Prostate gland (tissue), 2 donors: ENCODE results near the gene BAAT. TPM values are rescaled to one million over a fixed set of nuclear protein-coding genes. Genes with fewer than 3 reads are reported as not detected.

Source experiments
- DNase-seq: peaks from one replicate; pipeline ENCODE4 v3.0.0-alpha.2; 2019; ENCODE audit warnings: low spot score
- H3K27ac ChIP-seq, 2 donors: fragments of 200-600 bp; sonication (generic); 2 replicates each; pipeline ENCODE4 v1.5.1; 2017 to 2019
- H3K27me3 ChIP-seq: fragments of 200-600 bp; sonication (generic); replicated peaks from 2 replicates; pipeline ENCODE4 v1.5.1; 2019; ENCODE audit not compliant: insufficient read depth
- H3K36me3 ChIP-seq, 2 donors: fragments of 200-600 bp; sonication (generic); 1 replicate in 1 of 2; 2 replicates in 1 of 2; pipeline versions ENCODE4 v1.5.1 to v1.8.1; 2017 to 2019
- H3K4me1 ChIP-seq: fragments of 200-600 bp; sonication (generic); replicated peaks from 2 replicates; pipeline ENCODE4 v1.5.1; 2019
- H3K4me3 ChIP-seq, 2 donors: fragments of 200-600 bp; sonication (generic); 2 replicates each; pipeline ENCODE4 v1.5.1; 2017 to 2019
- H3K9me3 ChIP-seq: fragments of 200-600 bp; sonication (generic); 2 replicates; pipeline ENCODE4 v1.5.1; 2017
- POLR2A ChIP-seq: fragments of 450-650 bp; IDR thresholded peaks from one replicate; pipeline ENCODE4 v1.6.1; 2016; ENCODE audit warnings: antibody characterized with exemption, mild to moderate bottlenecking
- POLR2AphosphoS5 ChIP-seq: sonication (generic); formaldehyde crosslinking; IDR thresholded peaks from one replicate; pipeline ENCODE4 v1.6.1; 2017; ENCODE audit warnings: antibody characterized with exemption
- WGBS: methylation state at CpG from one replicate; pipeline ENCODE4 v1.1.5; 2018; 5-methylcytosine and 5-hydroxymethylcytosine counted together
- intact Hi-C: fragments of 100-400 bp; cut with DNase I; formaldehyde crosslinking; loops from one replicate; pipeline ENCODE4 v1.14.2; 2022
- total RNA-seq, 2 donors: library from RNA; depleted of rRNA; stranded (reverse); fragments of >200 nt; gene quantifications; one replicate each; pipeline ENCODE4 v1.1.0, GENCODE V29; 2016
- TF ChIP-seq, protein P1 (sequence below), 4 experiments: fragments of 200-600 bp in 2 of 4; fragments of 450-650 bp in 2 of 4; sonication (generic) in 2 of 4; IDR thresholded peaks; 1 replicate in 3 of 4; 2 replicates in 1 of 4; pipeline ENCODE4 v1.5.1; 2016 to 2019; ENCODE audit warnings: antibody characterized with exemption in 4 of 4, mild to moderate bottlenecking in 2 of 4, moderate library complexity in 2 of 4

Gene BAAT
- total RNA-seq, 2 donors from 2014 or later: not detected

DNA sequence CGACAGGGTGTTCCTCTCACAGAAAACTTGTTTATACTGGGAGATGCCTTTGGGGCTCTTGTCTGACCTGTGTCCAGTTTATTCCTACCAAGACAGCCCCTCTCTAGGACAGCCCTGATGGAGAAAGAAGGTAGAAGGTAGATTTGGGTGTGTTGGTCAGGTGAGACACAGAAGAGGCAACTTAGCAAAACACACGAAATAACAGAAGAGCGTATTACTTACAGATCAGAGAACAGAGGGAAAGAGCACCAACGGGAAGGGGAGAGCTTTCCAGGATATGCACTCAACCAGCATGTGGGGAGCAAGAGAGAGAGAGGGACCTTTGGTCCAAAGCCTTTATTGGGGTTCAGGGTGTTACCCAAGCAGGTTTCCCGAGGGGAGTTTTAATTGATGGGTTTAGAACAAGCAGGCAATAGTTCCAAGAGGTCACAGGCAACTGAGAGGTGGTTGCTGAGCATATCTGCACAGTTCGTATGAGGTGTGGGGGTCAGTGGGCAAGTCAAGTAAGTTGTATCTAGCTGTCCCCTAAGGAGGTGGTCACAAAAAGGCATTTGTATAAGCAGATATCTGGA, 31.8 kb downstream of the BAAT start:
- H3K27me3 ChIP-seq: no peaks in the 10 kb centered on the region
- H3K4me3 ChIP-seq: no peak overlapping the region
- no peak overlapping the region for H3K27ac ChIP-seq
- no peaks in the 10 kb centered on the region for H3K36me3 ChIP-seq
- WGBS: 81% methylated on average over 6 of the region's 6 CpGs
- no peaks in the 10 kb centered on the region for H3K4me1 ChIP-seq
- DNase-seq: no peak
- intact Hi-C loops: no loop called here
- H3K9me3 ChIP-seq: no peaks in the 10 kb centered on the region
- TF ChIP-seq, protein P1, sequence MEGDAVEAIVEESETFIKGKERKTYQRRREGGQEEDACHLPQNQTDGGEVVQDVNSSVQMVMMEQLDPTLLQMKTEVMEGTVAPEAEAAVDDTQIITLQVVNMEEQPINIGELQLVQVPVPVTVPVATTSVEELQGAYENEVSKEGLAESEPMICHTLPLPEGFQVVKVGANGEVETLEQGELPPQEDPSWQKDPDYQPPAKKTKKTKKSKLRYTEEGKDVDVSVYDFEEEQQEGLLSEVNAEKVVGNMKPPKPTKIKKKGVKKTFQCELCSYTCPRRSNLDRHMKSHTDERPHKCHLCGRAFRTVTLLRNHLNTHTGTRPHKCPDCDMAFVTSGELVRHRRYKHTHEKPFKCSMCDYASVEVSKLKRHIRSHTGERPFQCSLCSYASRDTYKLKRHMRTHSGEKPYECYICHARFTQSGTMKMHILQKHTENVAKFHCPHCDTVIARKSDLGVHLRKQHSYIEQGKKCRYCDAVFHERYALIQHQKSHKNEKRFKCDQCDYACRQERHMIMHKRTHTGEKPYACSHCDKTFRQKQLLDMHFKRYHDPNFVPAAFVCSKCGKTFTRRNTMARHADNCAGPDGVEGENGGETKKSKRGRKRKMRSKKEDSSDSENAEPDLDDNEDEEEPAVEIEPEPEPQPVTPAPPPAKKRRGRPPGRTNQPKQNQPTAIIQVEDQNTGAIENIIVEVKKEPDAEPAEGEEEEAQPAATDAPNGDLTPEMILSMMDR (IDR thresholded peaks at IDR 0.05): no peak
- TF ChIP-seq POLR2A (no peak), POLR2AphosphoS5 (no peak)

DNA sequence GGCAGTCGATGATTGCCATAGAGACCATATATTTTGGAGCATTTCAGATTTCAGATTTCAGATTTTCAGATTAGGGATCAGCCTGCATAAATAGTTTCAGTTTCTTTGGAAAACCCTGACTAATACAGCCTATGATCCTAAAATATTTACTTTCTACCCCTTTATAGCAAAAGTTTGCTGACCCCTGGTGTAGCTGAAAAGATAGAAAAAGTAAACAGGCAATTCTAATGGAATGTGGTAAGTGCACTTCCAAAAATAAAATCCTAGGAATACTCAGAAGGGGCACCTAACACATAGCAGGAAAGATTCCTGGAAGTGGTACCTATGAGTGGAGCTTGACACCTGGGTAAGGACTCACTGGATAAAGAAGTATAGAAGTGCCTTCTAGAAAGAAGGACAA, 34.5 kb downstream of the BAAT start:
- Histone ChIP-seq H3K27me3 (no peaks in the 10 kb centered on the region), H3K4me1 (no peaks in the 10 kb centered on the region), H3K27ac (no peak overlapping the region), H3K36me3 (no peaks in the 10 kb centered on the region), H3K4me3 (no peak overlapping the region), H3K9me3 (no peaks in the 10 kb centered on the region)
- WGBS: 76% methylated on average over 1 of the region's 1 CpG
- no peak for DNase-seq
- TF ChIP-seq POLR2A (no peak), POLR2AphosphoS5 (no peak)
- TF ChIP-seq, protein P1 (IDR thresholded peaks at IDR 0.05): no peak
- intact Hi-C loops: no loop called here

DNA sequence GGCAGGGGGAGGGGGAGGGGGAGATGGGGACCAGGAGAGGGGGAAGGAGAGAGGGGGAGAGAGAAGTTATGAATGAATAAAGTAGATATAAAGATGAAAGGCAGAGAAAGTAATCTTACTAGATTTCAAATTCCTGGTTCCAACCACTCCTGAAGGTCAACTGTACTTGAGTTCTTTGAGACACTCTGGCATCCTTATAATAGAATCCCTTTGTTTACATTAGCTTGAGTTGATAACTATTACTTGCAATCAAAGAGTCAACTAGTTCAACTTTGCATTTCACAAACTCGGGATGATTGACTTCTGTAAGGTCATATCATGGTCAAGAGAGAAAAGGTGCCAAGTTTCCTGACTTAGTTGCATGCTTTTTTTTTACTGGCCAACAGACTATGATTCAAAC, 42.2 kb downstream of the BAAT start:
- WGBS: 21% methylated on average over 1 of the region's 1 CpG
- Histone ChIP-seq H3K36me3 (no peaks in the 10 kb centered on the region), H3K27ac (no peak overlapping the region), H3K9me3 (no peaks in the 10 kb centered on the region), H3K4me1 (no peaks in the 10 kb centered on the region), H3K27me3 (no peaks in the 10 kb centered on the region), H3K4me3 (no peak overlapping the region)
- no peak for DNase-seq
- intact Hi-C loops: no loop called here
- TF ChIP-seq, protein P1 (IDR thresholded peaks at IDR 0.05): no peak
- TF ChIP-seq POLR2AphosphoS5 (no peak), POLR2A (no peak)

DNA sequence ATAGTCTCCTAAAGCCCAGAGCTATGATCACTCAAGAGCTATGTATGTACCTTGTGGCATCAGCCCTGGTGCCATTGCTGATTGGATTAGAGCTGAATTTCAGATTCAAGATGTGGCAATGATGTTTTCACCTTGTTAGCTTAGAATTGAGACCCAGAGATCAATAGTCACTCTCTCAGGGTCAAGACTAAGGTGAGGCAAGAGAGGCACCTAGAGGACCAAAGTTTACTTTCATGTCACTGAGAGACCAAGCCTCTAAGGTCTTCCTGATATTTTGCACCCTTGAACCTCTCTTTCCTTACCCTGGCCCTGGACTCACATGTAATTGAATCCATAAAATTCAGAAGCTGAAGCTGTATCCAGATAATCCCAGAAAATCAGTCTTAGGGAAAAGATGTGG, 42.8 kb downstream of the BAAT start:
- no peaks in the 10 kb centered on the region for H3K36me3 ChIP-seq
- intact Hi-C loops: no loop called here
- no peak for TF ChIP-seq POLR2AphosphoS5
- TF ChIP-seq, protein P1 (IDR thresholded peaks at IDR 0.05): no peak
- TF ChIP-seq POLR2A: no peak
- no peak overlapping the region for H3K4me3 ChIP-seq
- no peak overlapping the region for H3K27ac ChIP-seq
- no peaks in the 10 kb centered on the region for H3K4me1 ChIP-seq
- no peaks in the 10 kb centered on the region for H3K9me3 ChIP-seq
- DNase-seq: no peak
- no peaks in the 10 kb centered on the region for H3K27me3 ChIP-seq

DNA sequence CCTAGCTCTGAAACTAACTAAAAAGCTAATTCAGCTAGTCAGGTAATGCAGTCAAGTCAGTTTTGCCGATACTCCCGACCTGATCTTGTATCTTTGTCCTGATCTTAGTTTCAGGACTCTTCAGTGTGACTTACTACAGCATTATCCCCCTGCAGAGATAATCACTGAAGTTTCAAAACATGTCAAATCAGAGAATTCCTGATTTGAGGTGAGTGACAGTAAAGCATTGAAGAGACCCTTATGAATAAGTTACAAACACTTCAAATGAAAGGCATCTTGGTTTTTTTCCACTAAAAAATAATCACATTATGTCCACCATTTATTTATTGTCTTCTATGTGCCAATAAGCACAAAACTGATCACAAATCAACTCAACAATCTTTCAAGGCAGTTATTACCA, 47.6 kb downstream of the BAAT start:
- Histone ChIP-seq H3K27me3 (no peaks in the 10 kb centered on the region), H3K36me3 (no peaks in the 10 kb centered on the region), H3K27ac (no peak overlapping the region), H3K4me3 (no peak overlapping the region), H3K9me3 (no peaks in the 10 kb centered on the region), H3K4me1 (no peaks in the 10 kb centered on the region)
- TF ChIP-seq POLR2A (no peak), POLR2AphosphoS5 (no peak)
- TF ChIP-seq, protein P1 (IDR thresholded peaks at IDR 0.05): no peak
- no peak for DNase-seq
- intact Hi-C loops: no loop called here
- WGBS: 87% methylated on average over 2 of the region's 2 CpGs
